IMR-90 (cell line): ENCODE data around the gene PGD. TPM values are rescaled to one million over a fixed set of nuclear protein-coding genes. Genes with fewer than 3 reads are reported as not detected.

Experiments used
- ATAC-seq: fragments of 200-7000 bp; cut with Tn5 transposase; 2 replicates; pipeline ENCODE4 v1.9.1; 2020; ENCODE audit warnings: low read depth, mild to moderate bottlenecking, moderate library complexity
- BruUV-seq: library from RNA; stranded (reverse); fragments of 400-500 nt; replicated peaks from 2 replicates; lab custom pipeline; 2021; lab: Mats Ljungman, UMichigan
- CTCF ChIA-PET: fragments of 300-600 bp; formaldehyde crosslinking; extraction: SDS; loops from one replicate; lab custom pipeline; 2021; ENCODE audit warnings: antibody characterized with exemption; lab: Yijun Ruan, JAX
- POLR2A ChIA-PET: fragments of 300-600 bp; sonication (Branson Sonifier 250); formaldehyde crosslinking; loops from one replicate; lab custom pipeline; 2022; ENCODE audit warnings: antibody characterized with exemption; ENCODE audit not compliant: unreplicated experiment; lab: Charles Lee
- DNase-seq: peaks from one replicate; pipeline ENCODE4 v3.0.0; 2013
- H2AFZ ChIP-seq: replicated peaks from 2 replicates; pipeline ENCODE3; 2013; ENCODE audit warnings: low read length, mild to moderate bottlenecking; ENCODE audit not compliant: poor library complexity
- H2AK5ac ChIP-seq: 2 replicates; pipeline ENCODE4 v1.6.1; 2013; ENCODE audit warnings: low read depth, low read length, inconsistent platforms
- H2AK9ac ChIP-seq: replicated peaks from 2 replicates; pipeline ENCODE3; 2013; ENCODE audit warnings: mild to moderate bottlenecking, low read depth, low read length, moderate library complexity; ENCODE audit not compliant: poor library complexity
- H2BK120ac ChIP-seq: 2 replicates; pipeline ENCODE4 v1.6.1; 2013; ENCODE audit warnings: low read depth, low read length, inconsistent platforms
- H2BK15ac ChIP-seq: 3 replicates; pipeline ENCODE4 v1.6.1; 2013; ENCODE audit warnings: low read depth, low read length, inconsistent platforms
- H2BK20ac ChIP-seq: 2 replicates; pipeline ENCODE4 v1.6.1; 2013; ENCODE audit warnings: low read depth, mild to moderate bottlenecking, inconsistent platforms, low read length, moderate library complexity
- H2BK5ac ChIP-seq: 2 replicates; pipeline ENCODE4 v1.6.1; 2013; ENCODE audit warnings: mild to moderate bottlenecking, low read depth, low read length, inconsistent platforms; ENCODE audit not compliant: poor library complexity, severe bottlenecking
- H3K14ac ChIP-seq: replicated peaks from 2 replicates; pipeline ENCODE4 v1.6.1; 2013; ENCODE audit warnings: low read depth, low read length, inconsistent platforms
- H3K18ac ChIP-seq: 2 replicates; pipeline ENCODE4 v1.6.1; 2013; ENCODE audit warnings: low read depth, low read length, control low read depth
- H3K23ac ChIP-seq: 2 replicates; pipeline ENCODE4 v1.6.1; 2013; ENCODE audit warnings: low read depth, low read length, inconsistent platforms
- H3K27ac ChIP-seq: 2 replicates; pipeline ENCODE4 v1.5.1; 2013; ENCODE audit warnings: mild to moderate bottlenecking, control low read depth, low read length; ENCODE audit not compliant: insufficient read depth
- H3K27me3 ChIP-seq: 2 replicates; pipeline ENCODE4 v1.6.1; 2013; ENCODE audit warnings: low read length; ENCODE audit not compliant: control insufficient read depth, insufficient read depth
- H3K36me3 ChIP-seq: 2 replicates; pipeline ENCODE4 v1.6.1; 2013; ENCODE audit warnings: low read length, mixed read lengths; ENCODE audit not compliant: control insufficient read depth, insufficient read depth
- H3K4ac ChIP-seq: 2 replicates; pipeline ENCODE4 v1.6.1; 2013; ENCODE audit warnings: low read depth, low read length, inconsistent platforms
- H3K4me1 ChIP-seq: 2 replicates; pipeline ENCODE4 v1.6.1; 2013; ENCODE audit warnings: low read length, mixed read lengths; ENCODE audit not compliant: control insufficient read depth, insufficient read depth
- H3K4me2 ChIP-seq: 2 replicates; pipeline ENCODE4 v1.6.1; 2013; ENCODE audit warnings: low read depth, mild to moderate bottlenecking, control low read depth, low read length, moderate library complexity
- H3K4me3 ChIP-seq: 2 replicates; pipeline ENCODE4 v1.5.1; 2013; ENCODE audit warnings: low read depth, mild to moderate bottlenecking, control low read depth, low read length, moderate library complexity; ENCODE audit not compliant: insufficient read depth
- H3K56ac ChIP-seq: 2 replicates; pipeline ENCODE4 v1.6.1; 2013; ENCODE audit warnings: low read length, inconsistent platforms; ENCODE audit not compliant: insufficient read depth; ENCODE audit errors: extremely low read depth
- H3K79me1 ChIP-seq, 2 experiments: 2 replicates each; pipeline ENCODE4 v1.6.1; 2013; ENCODE audit warnings: low read length in 2 of 2, inconsistent platforms in 1 of 2, low read depth in 1 of 2
- H3K9ac ChIP-seq: 2 replicates; pipeline ENCODE4 v1.6.1; 2013; ENCODE audit warnings: low read depth, low read length, control low read depth
- H3K9me1 ChIP-seq: 2 replicates; pipeline ENCODE4 v1.6.1; 2013; ENCODE audit warnings: low read length, inconsistent platforms; ENCODE audit not compliant: insufficient read depth
- H3K9me3 ChIP-seq: 2 replicates; pipeline ENCODE4 v1.6.1; 2013; ENCODE audit warnings: low read length; ENCODE audit not compliant: control insufficient read depth, insufficient read depth
- H4K20me1 ChIP-seq: 2 replicates; pipeline ENCODE4 v1.6.1; 2013; ENCODE audit warnings: low read length, inconsistent platforms; ENCODE audit not compliant: insufficient read depth
- H4K5ac ChIP-seq: 2 replicates; pipeline ENCODE4 v1.6.1; 2013; ENCODE audit warnings: mild to moderate bottlenecking, low read depth, low read length, control low read depth
- H4K8ac ChIP-seq, 2 experiments: 2 replicates each; pipeline ENCODE4 v1.6.1; 2013; ENCODE audit warnings: low read depth in 2 of 2, low read length in 2 of 2, control low read depth in 1 of 2, inconsistent platforms in 1 of 2
- H4K91ac ChIP-seq: 2 replicates; pipeline ENCODE4 v1.6.1; 2013; ENCODE audit warnings: low read depth, low read length, inconsistent platforms; ENCODE audit not compliant: insufficient read depth
- BHLHE40 ChIP-seq: fragments of 150-350 bp; IDR thresholded peaks from 2 replicates; pipeline ENCODE4 v1.6.1; 2016; ENCODE audit warnings: mild to moderate bottlenecking, low read depth, low read length
- CEBPB ChIP-seq: IDR thresholded peaks from 2 replicates; pipeline ENCODE4 v1.6.1; 2012; ENCODE audit warnings: low read depth, low read length, improper control_type of control experiment
- CHD1 ChIP-seq: IDR thresholded peaks from 2 replicates; pipeline ENCODE4 v1.6.1; 2012; ENCODE audit warnings: low read depth, low read length, improper control_type of control experiment
- FOS ChIP-seq: fragments of 150-350 bp; IDR thresholded peaks from 2 replicates; pipeline ENCODE4 v1.6.1; 2016; ENCODE audit warnings: low read depth, low read length
- MAZ ChIP-seq: IDR thresholded peaks from 2 replicates; pipeline ENCODE4 v1.6.1; 2012; ENCODE audit warnings: low read depth, mild to moderate bottlenecking, low read length, improper control_type of control experiment, moderate library complexity, borderline replicate concordance
- NFE2L2 ChIP-seq: fragments of 150-350 bp; IDR thresholded peaks from 2 replicates; pipeline ENCODE4 v1.6.1; 2016; ENCODE audit warnings: low read depth, mild to moderate bottlenecking, low read length
- WGBS, 2 experiments: methylation state at CpG; one replicate each; pipeline versions ENCODE4 v1.1.5 to v1.1.7; 2013; ENCODE audit warnings: missing lambda C conversion rate in 2 of 2; ENCODE audit not compliant: insufficient read length in 1 of 2; ENCODE audit errors: extremely low coverage in 2 of 2; 5-methylcytosine and 5-hydroxymethylcytosine counted together
- dilution Hi-C: fragments of 300-500 bp; cut with HindIII; formaldehyde crosslinking; loops from one replicate; pipeline ENCODE4 v1.14.3; 2018; ENCODE audit warnings: low sequenced_read_pairs; ENCODE audit not compliant: unreplicated experiment
- in situ Hi-C: fragments of 300-500 bp; cut with MboI; formaldehyde crosslinking; loops from 3 replicates; pipeline ENCODE4 v1.14.3; 2019; ENCODE audit warnings: low sequenced_read_pairs, inconsistent platforms, mixed read lengths
- intact Hi-C: fragments of 100-400 bp; cut with micrococcal nuclease; formaldehyde crosslinking; loops from 2 replicates; pipeline ENCODE4 v1.10.0; 2022
- polyA plus RNA-seq, 3 experiments: library from polyadenylated mRNA; depleted of rRNA; stranded (reverse); fragments of >200 nt; gene quantifications; 2 replicates each; pipeline ENCODE4 v1.2.3, GENCODE V29; 2012; ENCODE audit warnings: low replicate concordance in 1 of 3
- total RNA-seq: library from RNA; depleted of rRNA; stranded (reverse); fragments of >200 nt; gene quantifications from 2 replicates; pipeline ENCODE4 v1.2.3, GENCODE V29; 2012
- TF ChIP-seq, protein P1 (sequence below): fragments of 150-350 bp; IDR thresholded peaks from 2 replicates; pipeline ENCODE4 v1.6.1; 2016; ENCODE audit warnings: low read depth, mild to moderate bottlenecking, low read length, moderate library complexity, borderline replicate concordance

Gene PGD
- total and polyA plus RNA-seq, 2 of the 4 experiments (the other 2 are of a cell fraction): 118 to 216 TPM

DNA sequence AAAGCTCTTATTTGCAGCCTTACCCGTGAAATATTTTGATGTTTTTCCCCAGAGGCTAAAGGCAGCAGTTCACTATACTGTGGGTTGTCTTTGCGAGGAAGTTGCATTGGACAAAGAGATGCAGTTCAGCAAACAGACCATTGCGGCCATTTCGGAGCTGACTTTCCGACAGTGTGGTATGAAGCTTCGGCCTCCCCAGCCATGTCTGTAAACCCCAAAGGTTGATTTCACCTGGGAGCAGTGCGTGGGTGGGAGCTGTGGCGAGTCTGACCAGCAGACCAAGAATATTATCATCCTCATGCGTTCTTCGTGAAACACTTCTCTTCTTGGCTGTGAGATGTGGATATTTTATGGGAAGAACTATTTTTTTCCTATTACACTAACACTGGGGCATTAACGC is 34.9 kb downstream of the PGD start:
- no peak overlapping the region for H2BK20ac ChIP-seq
- no peak overlapping the region for H3K27ac ChIP-seq
- H3K9ac ChIP-seq: no peak overlapping the region
- H3K4me3 ChIP-seq: no peak overlapping the region
- DNase-seq (no peak), ATAC-seq (no peak)
- no peak overlapping the region for H2AFZ ChIP-seq
- peaks cover 4% of the 10 kb centered on the region for H3K9me1 ChIP-seq
- no peak overlapping the region for H3K4me2 ChIP-seq
- peaks cover 7 to 29% of the 10 kb centered on the region in 2 experiments; a peak in 3 of 4 replicates for H3K79me1 ChIP-seq
- no peak overlapping the region for H2BK15ac ChIP-seq
- peaks cover 2% of the 10 kb centered on the region; the same call in 1 of the 2 replicates for H3K36me3 ChIP-seq
- no peak overlapping the region for H4K8ac ChIP-seq
- intact Hi-C loops: no loop called here
- WGBS, 2 experiments: 95% methylated on average over 4 of the region's 11 CpGs; no CpG with 5 or more reads in 1 of the 2 experiments
- H2BK120ac ChIP-seq: no peak overlapping the region
- no peak for TF ChIP-seq MAZ
- TF ChIP-seq CEBPB: no peak
- no peak for TF ChIP-seq FOS
- TF ChIP-seq CHD1: no peak
- TF ChIP-seq, protein P1, sequence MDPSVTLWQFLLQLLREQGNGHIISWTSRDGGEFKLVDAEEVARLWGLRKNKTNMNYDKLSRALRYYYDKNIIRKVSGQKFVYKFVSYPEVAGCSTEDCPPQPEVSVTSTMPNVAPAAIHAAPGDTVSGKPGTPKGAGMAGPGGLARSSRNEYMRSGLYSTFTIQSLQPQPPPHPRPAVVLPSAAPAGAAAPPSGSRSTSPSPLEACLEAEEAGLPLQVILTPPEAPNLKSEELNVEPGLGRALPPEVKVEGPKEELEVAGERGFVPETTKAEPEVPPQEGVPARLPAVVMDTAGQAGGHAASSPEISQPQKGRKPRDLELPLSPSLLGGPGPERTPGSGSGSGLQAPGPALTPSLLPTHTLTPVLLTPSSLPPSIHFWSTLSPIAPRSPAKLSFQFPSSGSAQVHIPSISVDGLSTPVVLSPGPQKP: no peak
- TF ChIP-seq BHLHE40: no peak
- no peak for TF ChIP-seq NFE2L2
- H3K9me3 ChIP-seq: no peaks in the 10 kb centered on the region
- no peak overlapping the region for H2BK5ac ChIP-seq
- no TSS peak for BruUV-seq
- in situ Hi-C loops: no loop called here
- no peak overlapping the region for H3K4ac ChIP-seq
- H3K23ac ChIP-seq: no peak overlapping the region
- dilution Hi-C loops: no loop called here
- H3K56ac ChIP-seq: no peak overlapping the region
- no peaks in the 10 kb centered on the region for H3K27me3 ChIP-seq
- H2AK9ac ChIP-seq: peak overlapping the region; percentile 63
- H4K5ac ChIP-seq: no peak overlapping the region
- peaks cover 4% of the 10 kb centered on the region for H3K4me1 ChIP-seq
- H3K18ac ChIP-seq: no peak overlapping the region
- no peak overlapping the region for H3K14ac ChIP-seq
- CTCF ChIA-PET: no interaction called here
- no peak overlapping the region for H2AK5ac ChIP-seq
- POLR2A ChIA-PET: no interaction called here
- no peak overlapping the region for H4K91ac ChIP-seq
- H4K20me1 ChIP-seq: no peaks in the 10 kb centered on the region
